Aorta (tissue), 5 donors: ENCODE data around the gene MST1R. TPM values are rescaled to one million over a fixed set of nuclear protein-coding genes. Genes with fewer than 3 reads are reported as not detected.

Experiments used
- ATAC-seq: fragments of 200-7000 bp; cut with Tn5 transposase; one replicate; pipeline ENCODE4 v1.9.1; 2022; ENCODE audit warnings: moderate library complexity; ENCODE audit not compliant: low FRiP score
- DNase-seq, 2 donors: peaks; one replicate each; pipeline ENCODE4 v3.0.0-alpha.2; 2020
- H3K27ac ChIP-seq, 2 donors: one replicate each; pipeline ENCODE4 v1.5.1; 2013; ENCODE audit warnings: low read length in 2 of 2, mild to moderate bottlenecking in 2 of 2, moderate library complexity in 2 of 2, control low read depth in 1 of 2, inconsistent platforms in 1 of 2, low read depth in 1 of 2
- H3K27me3 ChIP-seq, 2 donors: one replicate each; pipeline ENCODE4 v1.6.1; 2013; ENCODE audit warnings: control low read depth in 1 of 2, low read length in 1 of 2, mild to moderate bottlenecking in 1 of 2, moderate library complexity in 1 of 2; ENCODE audit not compliant: insufficient read depth in 2 of 2, control insufficient read depth in 1 of 2
- H3K36me3 ChIP-seq, 2 donors: one replicate each; pipeline ENCODE4 v1.6.1; 2013; ENCODE audit warnings: control low read depth in 1 of 2, low read length in 1 of 2, mild to moderate bottlenecking in 1 of 2; ENCODE audit not compliant: insufficient read depth in 2 of 2, control insufficient read depth in 1 of 2
- H3K4me1 ChIP-seq, 2 donors: one replicate each; pipeline ENCODE4 v1.6.1; 2013; ENCODE audit warnings: low read length in 2 of 2, control low read depth in 1 of 2, mild to moderate bottlenecking in 1 of 2, moderate library complexity in 1 of 2; ENCODE audit not compliant: insufficient read depth in 2 of 2, control insufficient read depth in 1 of 2
- H3K4me3 ChIP-seq, 2 donors: one replicate each; pipeline ENCODE4 v1.5.1; 2013; ENCODE audit warnings: low read length in 2 of 2, control low read depth in 1 of 2, mild to moderate bottlenecking in 1 of 2
- H3K9me3 ChIP-seq: one replicate; pipeline ENCODE4 v1.6.1; 2013; ENCODE audit warnings: mild to moderate bottlenecking, low read length; ENCODE audit not compliant: control insufficient read depth
- WGBS, 2 donors: extraction: QIAGEN DNeasy Blood & Tissue Kit; methylation state at CpG; one replicate each; pipeline ENCODE4 v1.1.7; 2013; 5-methylcytosine and 5-hydroxymethylcytosine counted together
- intact Hi-C, 2 donors: fragments of 100-400 bp; cut with DNase I; formaldehyde crosslinking; loops; one replicate each; pipeline versions ENCODE4 v1.14.2 to v1.15.0; 2022
- polyA plus RNA-seq, 2 donors: library from polyadenylated mRNA; stranded (reverse); fragments of 200-250 nt; gene quantifications; one replicate each; pipeline ENCODE4 v1.2.3, GENCODE V29; 2013
- total RNA-seq, 2 donors: library from RNA; stranded (reverse); fragmentation: NEBNext Ultra II Directional; extraction: Animal tissue kit (Norgen Biotek cat#: 25700); gene quantifications; one replicate each; pipeline ENCODE4 v1.2.1, GENCODE V29; 2021
- donor health status: healthy with polysubstance abuse.
- donor health status: Bipolar disorder and iron deficiency.
- donor health status: DM: no; HTN: no; CAD: no.
- donor health status: DM: no; HTN: no; CAD: no.
- donor health status: DM: yes; HTN: yes; CAD: no.

The MST1R gene
- total and polyA plus RNA-seq, 4 donors, result 2.7 to 13.1 (median 7.5) TPM

DNA sequence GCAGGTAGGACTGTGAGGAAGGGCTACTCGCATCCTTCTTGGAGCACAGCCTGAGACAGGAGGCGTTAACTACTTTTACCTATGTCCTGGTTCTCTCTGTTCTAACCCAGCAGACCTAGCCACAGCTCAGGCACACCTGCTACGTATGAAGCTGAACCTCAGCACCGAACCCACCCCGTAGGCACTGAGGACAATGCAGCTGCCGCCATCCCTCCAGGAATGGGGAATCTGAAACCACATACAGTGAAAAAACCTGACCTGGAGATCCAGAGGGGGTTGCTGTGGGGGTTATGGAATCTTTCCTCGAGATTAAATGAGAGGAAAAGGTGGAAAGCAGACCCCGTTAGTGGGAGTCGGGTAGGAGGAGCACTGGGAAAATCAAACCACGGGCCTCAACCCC is 14.4 kb downstream of the MST1R start:
- DNase-seq (no peak), ATAC-seq (no peak)
- 77 to 83% methylated on average over 10 of the region's 10 CpGs for WGBS, 2 donors
- no peaks in the 10 kb centered on the region for H3K36me3 ChIP-seq
- H3K27ac ChIP-seq, result no peak overlapping the region
- H3K9me3 ChIP-seq, result no peaks in the 10 kb centered on the region
- H3K4me3 ChIP-seq, result no peak overlapping the region
- intact Hi-C loops, result no loop called here
- H3K4me1 ChIP-seq, result no peaks in the 10 kb centered on the region
- H3K27me3 ChIP-seq, result no peaks in the 10 kb centered on the region

- intact Hi-C loops, result no loop called here
- H3K27ac ChIP-seq, result no peak overlapping the region
- H3K4me3 ChIP-seq, result no peak overlapping the region
- no peaks in the 10 kb centered on the region for H3K27me3 ChIP-seq
- H3K36me3 ChIP-seq, result no peaks in the 10 kb centered on the region
- ATAC-seq, result no peak
- H3K4me1 ChIP-seq, result no peaks in the 10 kb centered on the region
- no peaks in the 10 kb centered on the region for H3K9me3 ChIP-seq
- DNase-seq, result no peak
Observed at GRCh38 chr3:49886922-49887265, 16.8 kb downstream of the MST1R start.

- Histone ChIP-seq H3K27me3 (no peaks in the 10 kb centered on the region), H3K4me3 (no peak overlapping the region), H3K4me1 (no peaks in the 10 kb centered on the region), H3K9me3 (no peaks in the 10 kb centered on the region), H3K36me3 (no peaks in the 10 kb centered on the region), H3K27ac (no peak overlapping the region)
- ATAC-seq, result no peak
- intact Hi-C loops, result no loop called here
- DNase-seq, result no peak
- WGBS, 2 donors, result 94 to 97% methylated on average over 4 of the region's 4 CpGs
Observed at GRCh38 chr3:49883998-49884397, 19.7 kb downstream of the MST1R start.

DNA sequence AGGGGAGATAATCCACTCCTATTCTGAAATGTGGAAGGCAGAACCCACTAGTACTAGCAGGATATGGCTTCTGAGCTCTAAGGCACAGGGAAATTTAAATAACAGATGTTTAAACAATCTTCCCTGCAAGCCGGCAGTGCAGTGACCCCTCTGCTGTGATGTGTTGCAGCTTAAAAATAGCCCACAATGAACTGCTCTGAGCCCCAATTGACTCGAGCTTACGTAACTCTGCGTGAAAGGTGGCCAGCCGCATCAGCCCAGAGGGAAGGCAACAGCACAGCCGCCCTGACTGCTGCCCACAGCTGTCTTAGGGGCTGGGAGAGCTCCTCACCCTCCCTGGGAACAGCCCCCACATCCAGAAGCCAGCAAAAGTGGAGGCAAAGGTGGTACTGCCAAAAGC is 21.5 kb downstream of the MST1R start:
- WGBS, 2 donors, result 15 to 20% methylated on average over 6 of the region's 6 CpGs
- no peaks in the 10 kb centered on the region for H3K9me3 ChIP-seq
- no peaks in the 10 kb centered on the region for H3K4me1 ChIP-seq
- H3K36me3 ChIP-seq, result no peaks in the 10 kb centered on the region
- no peaks in the 10 kb centered on the region for H3K27me3 ChIP-seq
- DNase-seq (no peak), ATAC-seq (no peak)
- no peak overlapping the region for H3K4me3 ChIP-seq
- intact Hi-C loops, result no loop called here
- H3K27ac ChIP-seq, result no peak overlapping the region

DNA sequence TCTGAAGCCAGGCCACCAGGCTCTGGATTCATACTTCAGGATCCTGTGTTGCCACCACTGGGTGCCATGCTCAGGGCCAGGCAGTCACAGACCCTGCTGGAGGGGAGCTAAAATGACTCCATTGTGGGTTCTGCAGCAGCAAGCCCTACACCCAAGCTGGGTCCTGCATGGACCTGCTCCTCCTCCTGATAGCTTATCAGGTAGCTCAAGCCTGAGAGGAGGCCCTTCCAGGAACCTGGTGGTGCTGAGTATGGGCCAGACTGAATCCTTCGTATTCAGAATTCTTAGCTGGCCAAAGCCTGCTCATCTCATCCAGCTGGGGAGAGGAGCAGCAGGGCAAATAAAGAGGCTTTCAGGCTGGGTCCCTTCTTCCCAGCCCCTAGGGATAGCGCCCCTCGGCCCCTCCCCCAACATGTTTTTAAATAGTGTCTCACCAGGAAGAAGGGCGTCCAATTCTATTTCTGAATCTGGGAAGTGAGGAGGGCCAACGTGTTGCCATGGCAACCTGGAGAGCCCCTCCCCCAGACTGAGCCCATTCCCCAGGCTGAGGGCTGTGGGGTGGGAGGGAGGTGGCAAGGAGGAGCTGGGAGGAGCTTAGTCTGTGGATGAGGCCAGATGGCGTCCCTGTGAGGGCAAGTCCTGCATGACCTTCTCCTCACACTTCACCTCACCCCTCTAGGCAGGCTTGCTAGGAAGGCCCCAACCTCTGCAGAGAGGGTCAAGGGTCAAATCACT is 22.9 kb downstream of the MST1R start:
- DNase-seq, result no peak
- H3K27me3 ChIP-seq, result no peaks in the 10 kb centered on the region
- H3K9me3 ChIP-seq, result no peaks in the 10 kb centered on the region
- intact Hi-C loops, result no loop called here
- H3K36me3 ChIP-seq, result no peaks in the 10 kb centered on the region
- 30 to 32% methylated on average over 6 of the region's 6 CpGs for WGBS, 2 donors
- ATAC-seq, result no peak
- no peak overlapping the region for H3K4me3 ChIP-seq
- H3K4me1 ChIP-seq, result no peaks in the 10 kb centered on the region
- H3K27ac ChIP-seq, result no peak overlapping the region

DNA sequence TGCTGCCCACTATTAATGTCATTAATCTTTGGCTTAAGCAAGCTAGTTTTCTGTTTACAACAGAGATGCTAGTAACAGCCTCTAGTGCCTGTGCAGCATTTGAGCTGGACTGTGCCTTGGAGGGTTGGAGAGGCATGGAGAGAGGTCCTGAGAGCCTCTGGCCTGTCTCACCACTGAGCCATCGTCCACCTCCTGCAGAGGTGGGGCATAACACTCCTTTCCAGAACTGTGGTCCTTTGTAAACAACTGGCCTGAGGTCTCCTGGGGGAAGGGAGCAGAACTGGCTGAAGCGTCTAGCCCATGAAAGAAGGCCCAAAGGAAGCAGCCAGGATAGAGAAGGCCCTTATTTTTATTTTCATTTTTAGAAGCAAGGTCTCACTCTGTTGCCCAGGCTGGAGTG is 24.0 kb downstream of the MST1R start:
- Histone ChIP-seq H3K4me1 (no peaks in the 10 kb centered on the region), H3K9me3 (no peaks in the 10 kb centered on the region), H3K4me3 (no peak overlapping the region), H3K27me3 (no peaks in the 10 kb centered on the region), H3K27ac (no peak overlapping the region), H3K36me3 (no peaks in the 10 kb centered on the region)
- 54 to 60% methylated on average over 2 of the region's 2 CpGs for WGBS, 2 donors
- intact Hi-C loops, result no loop called here
- DNase-seq (no peak), ATAC-seq (no peak)

DNA sequence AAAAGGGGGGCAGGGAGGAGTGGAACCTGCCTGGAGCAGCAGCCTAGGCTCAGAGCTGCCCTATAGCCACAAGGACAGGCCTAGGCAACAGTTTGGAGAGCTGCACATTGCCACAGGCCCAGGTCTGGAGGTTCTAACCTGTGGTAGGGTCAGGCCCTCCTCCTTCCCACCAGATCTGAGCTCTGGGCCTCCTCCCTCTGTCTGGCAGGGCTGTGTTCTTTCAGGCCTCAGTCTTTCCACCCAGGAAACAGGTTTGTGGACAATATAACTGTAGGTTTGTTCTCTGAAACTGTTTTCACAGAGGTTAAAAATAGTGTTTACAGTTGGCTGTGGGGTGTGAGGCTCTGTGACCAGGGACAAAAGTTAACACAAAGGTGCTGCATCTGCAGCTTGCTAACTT is 25.0 kb downstream of the MST1R start:
- ATAC-seq, result no peak
- no peaks in the 10 kb centered on the region for H3K27me3 ChIP-seq
- intact Hi-C loops, result no loop called here
- no peak for DNase-seq
- H3K27ac ChIP-seq, result no peak overlapping the region
- no peaks in the 10 kb centered on the region for H3K9me3 ChIP-seq
- no peak overlapping the region for H3K4me3 ChIP-seq
- H3K4me1 ChIP-seq, result no peaks in the 10 kb centered on the region
- H3K36me3 ChIP-seq, result no peaks in the 10 kb centered on the region

DNA sequence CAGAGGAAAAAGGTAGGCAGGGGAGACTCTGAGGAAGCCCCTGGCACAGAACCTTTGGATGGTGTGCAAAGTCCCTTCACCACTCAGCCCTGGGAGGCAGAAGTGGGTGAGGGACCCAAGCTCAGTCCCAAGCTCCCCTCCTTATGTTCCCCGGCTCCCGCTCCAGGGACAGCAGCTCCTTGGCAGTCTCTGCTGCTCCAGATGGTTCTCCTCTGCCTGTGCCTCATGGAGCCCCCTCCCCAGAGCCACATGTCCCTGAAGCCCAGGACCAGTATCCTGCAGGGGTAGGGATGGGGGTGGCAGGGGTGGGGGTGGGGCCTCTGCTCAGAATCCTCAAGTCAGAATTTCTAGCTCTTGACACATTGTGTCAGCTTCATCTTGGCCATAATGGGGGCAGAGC is 26.0 kb downstream of the MST1R start:
- DNase-seq, result no peak

GRCh38 chr3:49876567-49876966 is 27.1 kb downstream of the MST1R start:
- ATAC-seq (no peak), DNase-seq (no peak)
- Histone ChIP-seq H3K36me3 (no peaks in the 10 kb centered on the region), H3K9me3 (no peaks in the 10 kb centered on the region), H3K27ac (no peak overlapping the region), H3K27me3 (no peaks in the 10 kb centered on the region), H3K4me3 (no peak overlapping the region), H3K4me1 (no peaks in the 10 kb centered on the region)
- intact Hi-C loops, result no loop called here
- WGBS, 2 donors, result 83 to 86% methylated on average over 5 of the region's 5 CpGs

More for the DNA sequence above, 26.0 kb downstream of the MST1R start:
- no peaks in the 10 kb centered on the region for H3K9me3 ChIP-seq
- H3K4me1 ChIP-seq, result no peaks in the 10 kb centered on the region
- 68 to 75% methylated on average over 2 of the region's 2 CpGs for WGBS, 2 donors
- H3K27ac ChIP-seq, result no peak overlapping the region
- intact Hi-C loops, result no loop called here
- no peak overlapping the region for H3K4me3 ChIP-seq
- no peaks in the 10 kb centered on the region for H3K27me3 ChIP-seq
- no peak for ATAC-seq
- no peaks in the 10 kb centered on the region for H3K36me3 ChIP-seq
